Right lobe of liver (tissue), 4 donors: ENCODE data around the gene ITPR3.

Experiments used
- POLR2A ChIP-seq: fragments of 450-650 bp; IDR thresholded peaks from one replicate; pipeline ENCODE4 v1.6.1; 2017; ENCODE audit warnings: antibody characterized with exemption, mild to moderate bottlenecking
- TF ChIP-seq, protein P1 (sequence below), 4 donors: fragments of 200-600 bp in 3 of 4; fragments of 450-650 bp in 1 of 4; IDR thresholded peaks; one replicate each; pipeline versions ENCODE4 v1.5.1 to v1.8.0; 2016 to 2022; ENCODE audit warnings: antibody characterized with exemption in 4 of 4, mild to moderate bottlenecking in 2 of 4
- donor health status: DM: no; HTN: no; CAD: no.
- donor health status: DM: no; HTN: no; CAD: no.
- donor health status: DM: no; HTN: yes; CAD: no.

DNA sequence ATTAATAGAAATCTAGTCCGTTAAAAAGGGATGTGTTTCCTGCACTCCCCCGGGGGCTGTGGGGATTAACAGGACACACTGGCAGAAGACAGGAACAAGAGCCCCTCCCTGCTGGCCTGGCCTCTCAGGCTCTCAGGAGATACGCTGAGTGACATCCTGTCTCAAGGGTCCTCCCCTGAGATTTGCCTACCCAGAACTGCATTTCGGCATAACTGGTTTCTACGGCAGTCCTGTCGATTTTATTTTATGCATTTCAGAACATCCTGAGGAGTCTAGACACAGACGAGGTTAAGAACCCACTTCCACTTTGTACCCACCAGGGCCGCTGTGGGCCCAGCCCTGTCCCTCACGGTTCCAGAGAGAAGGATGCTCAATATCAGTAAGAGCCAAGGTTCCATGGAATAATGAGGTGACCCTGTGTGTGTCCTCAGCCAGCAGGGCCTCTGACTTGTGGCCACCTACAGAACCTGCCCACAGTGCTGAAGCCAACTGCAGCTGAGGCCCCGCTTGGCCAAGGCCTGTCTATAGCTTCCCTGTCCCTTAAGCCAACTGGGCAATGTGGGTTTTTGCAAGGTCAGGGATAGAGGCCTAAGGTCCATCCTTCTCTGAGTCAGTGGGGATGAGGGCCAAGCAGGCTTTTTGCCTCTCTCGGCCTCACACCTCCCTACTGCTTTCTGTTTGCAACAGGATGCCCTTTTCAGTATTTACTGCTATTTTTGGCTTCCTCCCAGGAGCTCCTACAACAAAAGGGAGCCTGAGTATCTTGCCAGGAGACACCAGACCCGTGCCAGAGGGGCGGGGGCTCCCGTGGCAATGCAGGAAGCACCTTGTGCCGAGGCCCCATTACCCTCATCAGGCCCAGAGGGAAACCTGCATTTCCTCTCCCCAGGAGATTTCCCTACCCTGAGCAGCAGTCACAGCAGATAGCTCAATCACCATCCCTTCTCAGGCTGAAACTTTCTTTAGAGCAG lies 75.7 kb downstream of the ITPR3 start:
- TF ChIP-seq, protein P1, sequence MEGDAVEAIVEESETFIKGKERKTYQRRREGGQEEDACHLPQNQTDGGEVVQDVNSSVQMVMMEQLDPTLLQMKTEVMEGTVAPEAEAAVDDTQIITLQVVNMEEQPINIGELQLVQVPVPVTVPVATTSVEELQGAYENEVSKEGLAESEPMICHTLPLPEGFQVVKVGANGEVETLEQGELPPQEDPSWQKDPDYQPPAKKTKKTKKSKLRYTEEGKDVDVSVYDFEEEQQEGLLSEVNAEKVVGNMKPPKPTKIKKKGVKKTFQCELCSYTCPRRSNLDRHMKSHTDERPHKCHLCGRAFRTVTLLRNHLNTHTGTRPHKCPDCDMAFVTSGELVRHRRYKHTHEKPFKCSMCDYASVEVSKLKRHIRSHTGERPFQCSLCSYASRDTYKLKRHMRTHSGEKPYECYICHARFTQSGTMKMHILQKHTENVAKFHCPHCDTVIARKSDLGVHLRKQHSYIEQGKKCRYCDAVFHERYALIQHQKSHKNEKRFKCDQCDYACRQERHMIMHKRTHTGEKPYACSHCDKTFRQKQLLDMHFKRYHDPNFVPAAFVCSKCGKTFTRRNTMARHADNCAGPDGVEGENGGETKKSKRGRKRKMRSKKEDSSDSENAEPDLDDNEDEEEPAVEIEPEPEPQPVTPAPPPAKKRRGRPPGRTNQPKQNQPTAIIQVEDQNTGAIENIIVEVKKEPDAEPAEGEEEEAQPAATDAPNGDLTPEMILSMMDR (IDR thresholded peaks at IDR 0.05), result no peak
- TF ChIP-seq POLR2A, result no peak
